H1 (cell line): ENCODE results near the gene FRAT2. TPM values are rescaled to one million over a fixed set of nuclear protein-coding genes. Genes with fewer than 3 reads are reported as not detected.

Source experiments
- CTCF ChIA-PET: fragments of 300-600 bp; sonication (Branson Sonifier 250); formaldehyde crosslinking; loops from one replicate; lab custom pipeline; 2021; ENCODE audit not compliant: partially characterized antibody; lab: Charles Lee
- POLR2A ChIA-PET: fragments of 300-600 bp; sonication (Branson Sonifier 250); formaldehyde crosslinking; loops from one replicate; lab custom pipeline; 2021; ENCODE audit warnings: inconsistent platforms; ENCODE audit not compliant: partially characterized antibody; lab: Charles Lee
- DNase-seq, 2 experiments: peaks; one replicate each; pipeline versions ENCODE4 v3.0.0 to v3.0.0-alpha.2; 2010 to 2022; ENCODE audit warnings: low spot score in 2 of 2, low read depth in 1 of 2, mixed read lengths in 1 of 2
- FAIRE-seq: peaks from 2 replicates; lab custom pipeline; 2011; peaks lifted over from hg19 to GRCh38; lab: Jason Lieb, UNC
- H2AFZ ChIP-seq: 2 replicates; pipeline ENCODE4 v1.8.1; 2012; ENCODE audit warnings: low read length, inconsistent platforms
- H2AK5ac ChIP-seq: 2 replicates; pipeline ENCODE4 v1.6.1; 2013; ENCODE audit warnings: low read depth, low read length
- H2BK120ac ChIP-seq: replicated peaks from 2 replicates; pipeline ENCODE3; 2013; ENCODE audit warnings: low read depth, low read length, inconsistent platforms
- H2BK12ac ChIP-seq: 2 replicates; pipeline ENCODE4 v1.6.1; 2013; ENCODE audit warnings: low read depth, low read length
- H2BK15ac ChIP-seq: 2 replicates; pipeline ENCODE4 v1.6.1; 2013; ENCODE audit warnings: low read length
- H2BK20ac ChIP-seq: 2 replicates; pipeline ENCODE4 v1.6.1; 2013; ENCODE audit warnings: low read length
- H2BK5ac ChIP-seq: 2 replicates; pipeline ENCODE4 v1.6.1; 2013; ENCODE audit warnings: low read depth, low read length
- H3K14ac ChIP-seq: 2 replicates; pipeline ENCODE4 v1.6.1; 2013; ENCODE audit warnings: inconsistent platforms; ENCODE audit not compliant: insufficient read length
- H3K18ac ChIP-seq: 2 replicates; pipeline ENCODE4 v1.6.1; 2013; ENCODE audit warnings: low read length; ENCODE audit errors: extremely low read depth
- H3K23ac ChIP-seq: 2 replicates; pipeline ENCODE4 v1.6.1; 2013; ENCODE audit warnings: inconsistent platforms; ENCODE audit not compliant: insufficient read length
- H3K23me2 ChIP-seq: 2 replicates; pipeline ENCODE4 v1.6.1; 2013; ENCODE audit warnings: low read depth, low read length
- H3K27ac ChIP-seq: 2 replicates; pipeline ENCODE4 v1.6.1; 2011; ENCODE audit warnings: low read depth, low read length, inconsistent platforms
- H3K27me3 ChIP-seq, 4 experiments: replicated peaks in 1 of 4; 1 replicate in 1 of 4; 2 replicates in 3 of 4; pipeline versions ENCODE4 v1.6.1 to v1.8.1; 2011 to 2013; ENCODE audit warnings: low read length in 3 of 4, mild to moderate bottlenecking in 3 of 4, inconsistent platforms in 2 of 4, mixed read lengths in 2 of 4, moderate library complexity in 1 of 4; ENCODE audit not compliant: control insufficient read depth in 3 of 4, insufficient read depth in 3 of 4; ENCODE audit errors: extremely low read depth in 1 of 4
- H3K36me3 ChIP-seq, 4 experiments: 2 replicates each; pipeline versions ENCODE4 v1.6.1 to v1.8.1; 2011 to 2013; ENCODE audit warnings: mild to moderate bottlenecking in 4 of 4, low read length in 3 of 4, moderate library complexity in 2 of 4, control low read depth in 1 of 4, inconsistent platforms in 1 of 4; ENCODE audit not compliant: insufficient read depth in 4 of 4, control insufficient read depth in 2 of 4
- H3K4ac ChIP-seq: replicated peaks from 2 replicates; pipeline ENCODE3; 2013; ENCODE audit warnings: low read length, low read depth, mixed read lengths, inconsistent platforms; ENCODE audit not compliant: insufficient read length
- H3K4me1 ChIP-seq, 4 experiments: replicated peaks in 1 of 4; 1 replicate in 1 of 4; 2 replicates in 3 of 4; pipeline versions ENCODE4 v1.6.1 to v1.8.1; 2011 to 2013; ENCODE audit warnings: low read length in 3 of 4, inconsistent platforms in 2 of 4, mixed read lengths in 1 of 4; ENCODE audit not compliant: insufficient read depth in 4 of 4, control insufficient read depth in 3 of 4
- H3K4me2 ChIP-seq, 2 experiments: 2 replicates each; pipeline versions ENCODE4 v1.6.1 to v1.8.1; 2011 to 2013; ENCODE audit warnings: low read depth in 2 of 2, low read length in 2 of 2, control low read depth in 1 of 2, inconsistent platforms in 1 of 2, mild to moderate bottlenecking in 1 of 2; ENCODE audit not compliant: insufficient read depth in 1 of 2
- H3K4me3 ChIP-seq, 4 experiments: fragments of 200-600, 300-600 bp in 1 of 4; sonication (generic), shearing (Covaris generic), sonication (Bioruptor Twin) in 1 of 4; 2 replicates each; pipeline versions ENCODE4 v1.5.1 to v1.8.1; 2011 to 2016; ENCODE audit warnings: low read length in 4 of 4, low read depth in 3 of 4, control low read depth in 2 of 4, inconsistent platforms in 2 of 4, mild to moderate bottlenecking in 2 of 4, mixed read lengths in 1 of 4, moderate library complexity in 1 of 4; ENCODE audit not compliant: insufficient read depth in 2 of 4; ENCODE audit errors: extremely low read depth in 1 of 4
- H3K56ac ChIP-seq: replicated peaks from 2 replicates; pipeline ENCODE3; 2013; ENCODE audit warnings: low read depth, mild to moderate bottlenecking, mixed read lengths, low read length, inconsistent platforms; ENCODE audit not compliant: insufficient read length
- H3K79me1 ChIP-seq: 2 replicates; pipeline ENCODE4 v1.6.1; 2013; ENCODE audit warnings: low read depth, low read length, control low read depth
- H3K79me2 ChIP-seq, 2 experiments: 2 replicates each; pipeline versions ENCODE4 v1.6.1 to v1.8.1; 2012 to 2013; ENCODE audit warnings: low read length in 2 of 2, mild to moderate bottlenecking in 2 of 2, inconsistent platforms in 1 of 2; ENCODE audit not compliant: insufficient read depth in 2 of 2, control insufficient read depth in 1 of 2
- H3K9ac ChIP-seq, 4 experiments: replicated peaks in 1 of 4; 1 replicate in 1 of 4; 2 replicates in 3 of 4; pipeline versions ENCODE4 v1.6.1 to v1.8.1; 2011 to 2013; ENCODE audit warnings: low read depth in 3 of 4, low read length in 3 of 4, control low read depth in 2 of 4, mild to moderate bottlenecking in 2 of 4, moderate library complexity in 2 of 4, inconsistent platforms in 1 of 4; ENCODE audit errors: extremely low read depth in 1 of 4
- H3K9me3 ChIP-seq, 2 experiments: 2 replicates each; pipeline versions ENCODE4 v1.6.1 to v1.8.1; 2012 to 2013; ENCODE audit warnings: mild to moderate bottlenecking in 2 of 2, moderate library complexity in 2 of 2, control low read depth in 1 of 2, inconsistent platforms in 1 of 2, low read depth in 1 of 2, low read length in 1 of 2, mixed read lengths in 1 of 2; ENCODE audit not compliant: insufficient read depth in 2 of 2
- H4K20me1 ChIP-seq, 2 experiments: replicated peaks in 1 of 2; 2 replicates each; pipeline versions ENCODE3 to v1.8.1; 2011 to 2013; ENCODE audit warnings: inconsistent platforms in 2 of 2, low read length in 2 of 2, mild to moderate bottlenecking in 1 of 2; ENCODE audit not compliant: insufficient read depth in 2 of 2, control insufficient read depth in 1 of 2
- H4K5ac ChIP-seq: 2 replicates; pipeline ENCODE4 v1.6.1; 2013; ENCODE audit warnings: low read length, low read depth, mixed read lengths, inconsistent platforms; ENCODE audit not compliant: insufficient read length
- H4K8ac ChIP-seq: 2 replicates; pipeline ENCODE4 v1.8.0; 2013; ENCODE audit warnings: mild to moderate bottlenecking, moderate library complexity, low read length, inconsistent platforms; ENCODE audit not compliant: insufficient read depth; ENCODE audit errors: extremely low read depth
- H4K91ac ChIP-seq: replicated peaks from 2 replicates; pipeline ENCODE3; 2013; ENCODE audit warnings: low read length, mixed read lengths, inconsistent platforms; ENCODE audit not compliant: insufficient read length
- CHD1 ChIP-seq: IDR thresholded peaks from 2 replicates; pipeline ENCODE4 v1.6.1; 2012; ENCODE audit warnings: low read depth, low read length, improper control_type of control experiment
- EZH2 ChIP-seq: fragments of 200-600 bp; sonication (generic); IDR thresholded peaks from 2 replicates; pipeline ENCODE4 v1.7.1; 2012; ENCODE audit warnings: low read depth, mild to moderate bottlenecking, moderate library complexity, low read length, inconsistent platforms; ENCODE audit not compliant: severe bottlenecking
- RFX5 ChIP-seq: IDR thresholded peaks from 2 replicates; pipeline ENCODE4 v1.6.1; 2011; ENCODE audit warnings: low read depth, low read length, improper control_type of control experiment, borderline replicate concordance
- WGBS, 2 experiments: shearing (Covaris generic) in 1 of 2; methylation state at CpG; one replicate each; pipeline versions ENCODE4 v1.1.6 to v1.1.7; 2013 to 2015; ENCODE audit warnings: low lambda C conversion rate in 2 of 2, mixed read lengths in 2 of 2, inconsistent platforms in 1 of 2, low coverage in 1 of 2, missing lambda C conversion rate in 1 of 2; ENCODE audit not compliant: insufficient replicate concordance in 2 of 2, insufficient coverage in 1 of 2, insufficient read length in 1 of 2; ENCODE audit errors: extremely low coverage in 1 of 2, missing lambda C conversion rate in 1 of 2; 5-methylcytosine and 5-hydroxymethylcytosine counted together
- polyA plus RNA-seq, 7 experiments: library from polyadenylated mRNA; depleted of rRNA in 3 of 7; stranded (reverse) in 5 of 7; unstranded in 2 of 7; fragments of >200 nt in 5 of 7; fragments of 200-250 nt in 2 of 7; gene quantifications; 1 replicate in 5 of 7; 2 replicates in 1 of 7; 4 replicates in 1 of 7; pipeline versions ENCODE4 v1.2.1 to v1.2.3, GENCODE V29; 2011 to 2013; ENCODE audit warnings: missing spikeins in 2 of 7, mixed read lengths in 2 of 7
- total RNA-seq: library from RNA; stranded (reverse); fragmentation: NEBNext Ultra II Directional; extraction: Animal tissue kit (Norgen Biotek cat#: 25700); gene quantifications from 2 replicates; pipeline ENCODE4 v1.2.1, GENCODE V29; 2021

Gene FRAT2
- total and polyA plus RNA-seq, 2 of the 8 experiments (the other 6 are each of a cell fraction or from before 2014, with no cell fraction given): 47.4 to 83.0 TPM

DNA sequence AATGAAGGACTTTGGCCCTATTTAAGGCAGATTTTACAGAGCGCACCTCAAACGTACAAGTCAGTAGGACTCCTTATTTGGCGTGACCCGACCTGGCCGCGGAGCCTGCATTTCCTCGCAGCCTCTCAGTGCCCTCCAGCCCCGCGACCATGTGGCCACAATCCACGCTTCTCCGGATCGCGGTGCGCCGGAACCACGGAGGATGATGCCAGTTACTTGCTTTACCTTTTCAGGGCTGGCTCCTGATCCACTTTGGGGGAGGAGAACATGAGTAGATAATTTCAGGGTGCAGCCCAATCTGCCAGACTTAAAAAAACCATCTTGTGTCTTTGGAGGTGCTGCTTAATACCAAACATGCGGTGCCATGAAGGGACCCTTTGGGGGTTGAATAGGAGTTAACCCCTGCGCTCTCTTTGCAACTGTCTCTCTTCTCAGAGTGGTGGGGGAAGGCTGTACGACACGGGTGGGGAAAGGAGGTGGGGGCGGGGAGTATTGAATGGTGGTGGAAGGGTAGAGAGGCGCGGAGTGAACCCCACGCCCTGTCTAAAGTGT lies 14.0 kb downstream of the FRAT2 start:
- peak overlapping the region; percentile 48; the same call in 1 of the 2 replicates for H2BK5ac ChIP-seq
- no peaks in the 10 kb centered on the region for H3K79me2 ChIP-seq
- no peak overlapping the region for H3K27ac ChIP-seq
- H4K8ac ChIP-seq: peak overlapping the region; percentile 95; the same call in 1 of the 2 replicates
- no peaks in the 10 kb centered on the region for H4K20me1 ChIP-seq
- H2AFZ ChIP-seq: no peak overlapping the region
- no peak overlapping the region for H3K14ac ChIP-seq
- H2BK20ac ChIP-seq: no peak overlapping the region
- H4K5ac ChIP-seq: no peak overlapping the region
- H3K4me1 ChIP-seq: peaks cover 0 to 15% (median 12%) of the 10 kb centered on the region in 4 experiments; a peak in 6 of 7 replicates
- H2BK12ac ChIP-seq: peak overlapping the region; percentile 88
- H3K4me2 ChIP-seq: peak overlapping the region; percentile 87 to 97
- H3K23me2 ChIP-seq: peaks cover 19% of the 10 kb centered on the region
- H2AK5ac ChIP-seq: no peak overlapping the region
- FAIRE-seq (no peak), DNase-seq (no peak)
- no peak overlapping the region for H3K56ac ChIP-seq
- H2BK15ac ChIP-seq: no peak overlapping the region
- TF ChIP-seq EZH2 (peak; percentile 27), RFX5 (no peak), CHD1 (no peak)
- no peak overlapping the region for H2BK120ac ChIP-seq
- no peak overlapping the region for H3K23ac ChIP-seq
- no peaks in the 10 kb centered on the region for H3K79me1 ChIP-seq
- H3K18ac ChIP-seq: peak overlapping the region; percentile 68
- H3K36me3 ChIP-seq: no peaks in the 10 kb centered on the region
- peak overlapping the region in 2 of 4 experiments; percentile 40 to 51; a peak in 2 of 7 replicates for H3K9ac ChIP-seq
- H4K91ac ChIP-seq: no peak overlapping the region
- ChIA-PET CTCF (interaction anchor here (0.7 to 2.5 kb wide), 11 partner anchors 8 to 46 kb away, joined by 3 to 28 read pairs (median 3); no protein-coding TSS in a partner anchor), POLR2A (interaction anchor here (0.7 to 3.4 kb wide), 8 partner anchors 8 to 106 kb away, joined by 3 to 61 read pairs (median 9); partner anchors contain the start of genes ARHGAP19 and FRAT2)
- H3K4ac ChIP-seq: no peak overlapping the region
- 15% methylated on average over 24 of the region's 24 CpGs; no CpG with 5 or more reads in 1 of the 2 experiments for WGBS, 2 experiments
- H3K27me3 ChIP-seq: peaks cover 6 to 23% (median 20%) of the 10 kb centered on the region in 4 experiments
- H3K9me3 ChIP-seq: no peaks in the 10 kb centered on the region
- H3K4me3 ChIP-seq: peak overlapping the region; percentile 45 to 79 (median 70)
